ENCODE measurements around the gene SKOR2.

The SKOR2 gene

GRCh38 chr18:47251289-47252120 is at the start of gene SKOR2:
Gene SKOR2 (minus strand): TSS chr18:47251660. CDS start chr18:47249183, 2,477 bp downstream.
- no peak for DNase-seq (ENCODE audit: low read depth)

GRCh38 chr18:47296462-47296861 is 45.0 kb upstream of the SKOR2 start:
- no peak for DNase-seq (ENCODE audit: low read depth)

GRCh38 chr18:47294801-47295200 is 43.3 kb upstream of the SKOR2 start:
- DNase-seq (ENCODE audit: low read depth): no peak

- DNase-seq (ENCODE audit: low read depth): no peak
Observed at GRCh38 chr18:47288741-47289140, 37.3 kb upstream of the SKOR2 start.

GRCh38 chr18:47287911-47288585 is 36.6 kb upstream of the SKOR2 start:
- DNase-seq (ENCODE audit: low read depth): no peak

- no peak for DNase-seq (ENCODE audit: low read depth)
Observed at GRCh38 chr18:47286776-47287410, 35.4 kb upstream of the SKOR2 start.

GRCh38 chr18:47285456-47285855 is 34.0 kb upstream of the SKOR2 start:
- no peak for DNase-seq (ENCODE audit: low read depth)

GRCh38 chr18:47284721-47285395 is 33.4 kb upstream of the SKOR2 start:
- DNase-seq (ENCODE audit: low read depth): no peak

GRCh38 chr18:47283476-47283875 is 32.0 kb upstream of the SKOR2 start:
- no peak for DNase-seq (ENCODE audit: low read depth)

GRCh38 chr18:47280121-47280520 is 28.7 kb upstream of the SKOR2 start:
- DNase-seq (ENCODE audit: low read depth): no peak

GRCh38 chr18:47274961-47275360 is 23.5 kb upstream of the SKOR2 start:
- DNase-seq (ENCODE audit: low read depth): no peak

GRCh38 chr18:47265197-47265596 is 13.7 kb upstream of the SKOR2 start:
- no peak for DNase-seq (ENCODE audit: low read depth)

GRCh38 chr18:47264308-47264700 is 12.8 kb upstream of the SKOR2 start:
- no peak for DNase-seq (ENCODE audit: low read depth)

GRCh38 chr18:47263430-47264307 is 12.2 kb upstream of the SKOR2 start:
- no peak for DNase-seq (ENCODE audit: low read depth)

GRCh38 chr18:47263150-47263429 is 11.6 kb upstream of the SKOR2 start:
- no peak for DNase-seq (ENCODE audit: low read depth)

GRCh38 chr18:47262301-47263149 is 11.1 kb upstream of the SKOR2 start:
- no peak for DNase-seq (ENCODE audit: low read depth)

- no peak for DNase-seq (ENCODE audit: low read depth)
Observed at GRCh38 chr18:47261902-47262300, 10.4 kb upstream of the SKOR2 start.

GRCh38 chr18:47260924-47261701 is 9.7 kb upstream of the SKOR2 start:
- DNase-seq (ENCODE audit: low read depth): no peak

- DNase-seq (ENCODE audit: low read depth): no peak
Observed at GRCh38 chr18:47260120-47260923, 8.9 kb upstream of the SKOR2 start.

Measured in stimulated activated CD8-positive, alpha-beta memory T cell treated with anti-CD3 and anti-CD28 coated beads, Interleukin-7, amount 100 ng/mL, for 24 hours (primary cell).